ENCODE results near the gene RXFP1. TPM values are rescaled to one million over a fixed set of nuclear protein-coding genes. Genes with fewer than 3 reads are reported as not detected.
"Not testable (repeated sequence)": the region's sequence is repeated elsewhere in the genome, so short reads cannot be mapped to it uniquely, and the experiment has no call there.

Gene RXFP1
- total RNA-seq, 6 experiments from 2014 or later, result not detected

DNA sequence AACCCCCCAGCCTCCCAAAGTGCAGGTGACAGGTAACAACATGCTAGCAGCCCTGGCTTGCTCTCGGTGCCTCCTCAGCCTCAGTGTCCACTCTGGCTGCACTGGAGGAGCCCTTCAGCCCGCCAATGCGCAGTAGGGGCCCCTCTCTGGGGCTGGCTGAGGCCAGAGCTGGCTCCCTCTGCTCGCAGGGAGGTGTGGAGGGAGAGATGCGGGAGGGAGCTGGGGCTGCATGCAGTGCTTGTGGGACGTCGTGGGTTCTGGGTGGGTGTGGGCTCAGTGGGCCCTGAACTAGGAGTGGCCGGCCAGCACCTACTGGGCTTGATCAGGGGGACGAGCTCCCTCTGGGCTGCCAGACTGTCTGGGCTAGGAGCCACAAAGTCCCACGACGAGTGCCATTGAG lies 135.6 kb downstream of the RXFP1 start:
- Mint-ChIP-seq H3K36me3 (ENCODE audit: low read depth) (no peaks in the 10 kb centered on the region; the same call in 1 of the 2 replicates), H3K4me1 (ENCODE audit: low read depth) (peaks cover 12% of the 10 kb centered on the region; the same call in 1 of the 2 replicates), H3K27me3 (ENCODE audit: insufficient read depth) (peaks cover 13% of the 10 kb centered on the region), H3K27ac (no peak overlapping the region), H3K4me3 (no peak overlapping the region), H3K9me3 (no peaks in the 10 kb centered on the region)
- DNase-seq, result no peak
- TF ChIP-seq, protein P1, sequence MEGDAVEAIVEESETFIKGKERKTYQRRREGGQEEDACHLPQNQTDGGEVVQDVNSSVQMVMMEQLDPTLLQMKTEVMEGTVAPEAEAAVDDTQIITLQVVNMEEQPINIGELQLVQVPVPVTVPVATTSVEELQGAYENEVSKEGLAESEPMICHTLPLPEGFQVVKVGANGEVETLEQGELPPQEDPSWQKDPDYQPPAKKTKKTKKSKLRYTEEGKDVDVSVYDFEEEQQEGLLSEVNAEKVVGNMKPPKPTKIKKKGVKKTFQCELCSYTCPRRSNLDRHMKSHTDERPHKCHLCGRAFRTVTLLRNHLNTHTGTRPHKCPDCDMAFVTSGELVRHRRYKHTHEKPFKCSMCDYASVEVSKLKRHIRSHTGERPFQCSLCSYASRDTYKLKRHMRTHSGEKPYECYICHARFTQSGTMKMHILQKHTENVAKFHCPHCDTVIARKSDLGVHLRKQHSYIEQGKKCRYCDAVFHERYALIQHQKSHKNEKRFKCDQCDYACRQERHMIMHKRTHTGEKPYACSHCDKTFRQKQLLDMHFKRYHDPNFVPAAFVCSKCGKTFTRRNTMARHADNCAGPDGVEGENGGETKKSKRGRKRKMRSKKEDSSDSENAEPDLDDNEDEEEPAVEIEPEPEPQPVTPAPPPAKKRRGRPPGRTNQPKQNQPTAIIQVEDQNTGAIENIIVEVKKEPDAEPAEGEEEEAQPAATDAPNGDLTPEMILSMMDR (IDR thresholded peaks at IDR 0.05), result no peak

DNA sequence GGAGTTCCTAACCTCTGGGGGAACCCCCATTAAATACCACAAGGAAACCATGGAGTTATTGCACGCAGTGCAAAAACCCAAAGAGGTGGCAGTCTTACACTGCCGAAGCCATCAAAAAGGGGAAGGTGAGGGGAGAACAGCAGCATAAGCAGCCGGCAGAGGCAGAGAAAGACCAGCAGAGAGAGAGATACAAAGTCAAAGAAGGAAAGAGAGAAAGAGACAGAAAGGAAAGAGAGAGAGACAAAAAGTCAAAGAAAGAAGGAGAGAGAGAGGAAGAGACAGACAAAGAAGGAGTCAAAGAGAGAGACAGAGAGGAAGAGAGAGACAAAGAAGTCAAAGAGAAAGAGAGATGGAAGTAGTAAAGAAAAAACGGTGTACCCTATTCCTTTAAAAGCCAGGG lies 141.6 kb downstream of the RXFP1 start:
- H3K4me1 Mint-ChIP-seq (ENCODE audit: low read depth); DNase-seq; H3K4me3 Mint-ChIP-seq; H3K9me3 Mint-ChIP-seq; H3K27ac Mint-ChIP-seq: not testable (repeated sequence)
- Mint-ChIP-seq H3K27me3 (ENCODE audit: insufficient read depth) (peaks cover 15% of the 10 kb centered on the region), H3K36me3 (ENCODE audit: low read depth) (peaks cover 14% of the 10 kb centered on the region)

DNA sequence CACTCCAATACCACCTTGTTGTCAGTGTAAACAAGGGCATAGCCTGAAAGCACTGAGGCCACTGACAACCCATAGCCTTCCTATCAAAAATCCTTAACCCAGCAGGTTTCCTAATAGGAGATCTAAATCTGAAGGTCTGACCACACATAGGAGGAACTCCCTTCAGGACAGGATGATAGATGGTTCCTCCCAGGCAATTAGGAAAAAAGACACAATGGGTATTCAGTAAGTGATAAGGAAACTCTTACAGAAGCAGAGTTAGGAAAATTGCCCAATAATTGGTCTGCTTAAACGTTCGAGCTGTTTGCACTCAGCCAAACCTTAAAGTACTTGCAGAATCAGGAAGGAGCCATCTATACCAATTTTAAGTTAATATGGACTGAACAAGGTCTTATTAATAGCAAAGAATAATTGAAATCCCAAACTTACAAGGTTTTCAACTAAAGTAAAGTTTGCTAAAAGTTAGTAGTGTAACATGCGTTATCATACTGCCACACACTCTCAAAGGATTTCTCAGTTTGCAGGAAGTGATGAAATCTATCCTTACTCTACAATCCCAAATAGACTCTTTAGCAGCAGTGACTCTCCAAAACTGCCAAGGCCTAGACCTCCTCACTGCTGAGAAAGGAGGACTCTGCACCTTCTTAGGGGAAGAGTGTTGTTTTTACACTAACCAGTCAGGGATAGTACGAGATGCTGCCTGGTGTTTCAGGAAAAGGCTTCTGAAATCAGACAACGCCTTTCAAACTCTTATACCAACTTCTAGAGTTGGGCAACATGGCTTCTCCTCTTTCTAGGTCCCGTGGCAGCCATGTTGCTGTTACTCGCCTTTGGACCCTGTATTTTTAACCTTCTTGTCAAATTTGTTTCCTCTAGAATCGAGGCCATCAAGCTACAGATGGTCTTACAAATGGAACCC lies 142.3 kb downstream of the RXFP1 start:
- not testable (repeated sequence) for H3K4me1 Mint-ChIP-seq (ENCODE audit: low read depth); H3K4me3 Mint-ChIP-seq; H3K27ac Mint-ChIP-seq; H3K9me3 Mint-ChIP-seq; H3K27me3 Mint-ChIP-seq (ENCODE audit: insufficient read depth); DNase-seq
- peaks cover 17% of the 10 kb centered on the region for H3K36me3 Mint-ChIP-seq (ENCODE audit: low read depth)

DNA sequence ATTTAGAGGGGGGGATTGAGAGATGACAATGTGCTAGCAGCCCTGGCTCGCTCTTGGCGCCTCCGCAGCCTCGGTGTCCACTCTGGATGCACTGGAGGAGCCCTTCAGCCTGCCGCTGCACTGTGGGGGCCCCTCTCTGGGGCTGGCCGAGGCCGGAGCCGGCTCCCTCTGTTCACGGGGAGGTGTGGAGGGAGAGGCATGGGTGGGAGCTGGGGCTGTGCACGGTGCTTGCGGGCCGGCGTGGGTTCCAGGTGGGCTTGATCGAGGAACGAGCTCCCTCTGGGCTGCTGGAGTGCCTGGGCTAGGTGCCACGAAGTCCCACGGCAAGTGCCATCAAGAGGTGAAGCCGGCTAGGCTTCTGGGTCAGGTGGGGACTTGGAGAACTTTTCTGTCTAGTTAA lies 143.1 kb downstream of the RXFP1 start:
- peaks cover 17% of the 10 kb centered on the region for H3K36me3 Mint-ChIP-seq (ENCODE audit: low read depth)
- TF ChIP-seq, protein P1 (IDR thresholded peaks at IDR 0.05), result no peak
- no peak for DNase-seq
- H3K9me3 Mint-ChIP-seq, result no peaks in the 10 kb centered on the region
- no peak overlapping the region for H3K4me3 Mint-ChIP-seq
- H3K4me1 Mint-ChIP-seq (ENCODE audit: low read depth), result peaks cover 6% of the 10 kb centered on the region
- peaks cover 5% of the 10 kb centered on the region for H3K27me3 Mint-ChIP-seq (ENCODE audit: insufficient read depth)
- H3K27ac Mint-ChIP-seq, result no peak overlapping the region

DNA sequence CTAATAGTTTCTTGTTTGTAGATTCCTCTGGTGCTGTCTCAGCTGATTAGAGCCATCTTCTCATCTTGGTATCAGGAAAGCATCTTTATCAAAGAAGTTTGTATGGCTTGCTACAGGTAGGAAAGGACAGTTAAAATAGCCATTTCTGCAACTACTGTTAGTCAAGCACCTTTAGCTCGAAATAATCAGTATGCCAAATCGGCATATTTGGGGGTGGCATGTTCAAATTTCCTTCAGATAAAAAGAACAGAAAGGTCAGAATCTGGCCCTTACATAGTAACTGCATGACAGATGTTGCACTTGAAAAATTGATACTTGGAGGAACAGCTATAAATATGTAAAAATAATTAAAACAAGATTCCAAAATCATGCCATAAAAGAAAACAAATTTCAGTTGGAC lies 145.2 kb downstream of the RXFP1 start:
- Mint-ChIP-seq H3K4me1 (ENCODE audit: low read depth) (peaks cover 16% of the 10 kb centered on the region), H3K27ac (no peak overlapping the region), H3K36me3 (ENCODE audit: low read depth) (peaks cover 17% of the 10 kb centered on the region), H3K27me3 (ENCODE audit: insufficient read depth) (peaks cover 6% of the 10 kb centered on the region), H3K4me3 (no peak overlapping the region), H3K9me3 (no peaks in the 10 kb centered on the region)
- TF ChIP-seq, protein P1 (IDR thresholded peaks at IDR 0.05), result no peak
- no peak for DNase-seq

DNA sequence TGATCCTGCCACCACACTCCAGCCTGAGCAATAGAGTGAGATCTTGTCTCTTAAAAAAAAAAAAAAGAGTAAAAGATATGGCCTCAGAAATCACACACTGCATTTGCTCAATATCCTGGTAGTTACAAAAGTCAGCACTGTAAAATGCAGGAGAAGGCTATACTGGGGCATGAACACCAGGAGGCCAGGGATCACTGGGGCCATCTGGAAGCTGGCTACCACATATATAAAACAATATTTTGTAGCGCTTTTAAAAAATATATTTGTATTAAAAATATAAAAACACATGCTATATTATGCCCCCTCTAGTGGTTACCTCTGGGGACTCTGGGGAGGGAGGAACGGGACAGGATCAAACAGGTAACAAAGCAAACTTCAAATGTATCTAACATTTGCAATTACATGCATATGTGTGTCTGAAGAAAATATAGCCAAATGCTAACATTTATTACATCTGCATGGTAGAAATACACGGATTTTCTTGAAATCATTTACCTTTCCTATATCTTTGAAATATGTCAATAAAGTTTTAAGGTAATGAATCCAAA lies 146.0 kb downstream of the RXFP1 start:
- Mint-ChIP-seq H3K4me1 (ENCODE audit: low read depth) (peaks cover 19% of the 10 kb centered on the region), H3K36me3 (ENCODE audit: low read depth) (peaks cover 17% of the 10 kb centered on the region), H3K4me3 (no peak overlapping the region), H3K27ac (no peak overlapping the region), H3K27me3 (ENCODE audit: insufficient read depth) (peaks cover 8% of the 10 kb centered on the region), H3K9me3 (no peaks in the 10 kb centered on the region)
- no peak for DNase-seq
- TF ChIP-seq, protein P1 (IDR thresholded peaks at IDR 0.05), result peak; percentile 75
